Measurements from ENCODE around the gene SPRYD4. TPM values are rescaled to one million over a fixed set of nuclear protein-coding genes. Genes with fewer than 3 reads are reported as not detected.
"Not testable (repeated sequence)": the region's sequence is repeated elsewhere in the genome, so short reads cannot be mapped to it uniquely, and the experiment has no call there.

The SPRYD4 gene
- total RNA-seq, 1 experiment from 2014 or later: 1.4 TPM

GRCh38 chr12:56488041-56488955 is 19.9 kb downstream of the SPRYD4 start, which contains the start of gene GLS2:
TSS of gene GLS2 (minus strand) at chr12:56488161. CDS start at chr12:56488118, 43 bp downstream.
- H3K27me3 ChIP-seq (replicated peaks): peaks cover 46% of the 10 kb centered on the region

DNA sequence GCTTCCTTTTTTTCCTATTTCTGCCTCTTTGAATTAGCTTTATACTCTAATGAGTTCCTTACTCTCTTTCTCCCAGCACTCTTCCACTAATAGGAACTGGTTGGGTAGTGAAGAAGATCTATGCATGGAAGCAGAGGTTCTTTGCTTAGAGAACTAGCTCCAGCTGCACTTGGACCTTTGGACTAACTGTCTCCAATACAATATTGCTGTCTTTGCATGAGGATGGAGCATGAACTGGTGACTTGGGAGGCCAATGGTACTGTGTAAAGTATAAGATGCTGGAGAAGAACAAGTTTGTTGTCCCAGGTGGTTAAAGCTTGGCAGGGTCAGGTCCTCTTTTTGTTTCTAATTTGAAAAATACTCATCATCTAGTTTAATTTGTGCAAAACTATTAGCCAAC is 22.0 kb downstream of the SPRYD4 start:
- Histone ChIP-seq H3K4me3 (no peak overlapping the region), H3K9me3 (replicated peaks) (peaks cover 9% of the 10 kb centered on the region), H3K4me1 (replicated peaks) (peaks cover 15% of the 10 kb centered on the region), H3K27ac (no peak overlapping the region), H3K36me3 (no peaks in the 10 kb centered on the region), H3K27me3 (replicated peaks) (peaks cover 46% of the 10 kb centered on the region)
- no peak for DNase-seq (ENCODE audit: low read depth in 1 of 2, low spot score in 2 of 2)

More at GRCh38 chr12:56488041-56488955, 19.9 kb downstream of the SPRYD4 start, which contains the start of gene GLS2:
- DNase-seq (ENCODE audit: low read depth in 1 of 2, low spot score in 2 of 2): peak; percentile 39 to 51
- peaks cover 15% of the 10 kb centered on the region for H3K4me1 ChIP-seq (replicated peaks)
- peak within 1 kb of the TSS; percentile 18 for H3K4me3 ChIP-seq
- no peak within 1 kb of the TSS for H3K27ac ChIP-seq
- peaks cover 9% of the 10 kb centered on the region for H3K9me3 ChIP-seq (replicated peaks)
- H3K36me3 ChIP-seq: no peaks in the 10 kb centered on the region

DNA sequence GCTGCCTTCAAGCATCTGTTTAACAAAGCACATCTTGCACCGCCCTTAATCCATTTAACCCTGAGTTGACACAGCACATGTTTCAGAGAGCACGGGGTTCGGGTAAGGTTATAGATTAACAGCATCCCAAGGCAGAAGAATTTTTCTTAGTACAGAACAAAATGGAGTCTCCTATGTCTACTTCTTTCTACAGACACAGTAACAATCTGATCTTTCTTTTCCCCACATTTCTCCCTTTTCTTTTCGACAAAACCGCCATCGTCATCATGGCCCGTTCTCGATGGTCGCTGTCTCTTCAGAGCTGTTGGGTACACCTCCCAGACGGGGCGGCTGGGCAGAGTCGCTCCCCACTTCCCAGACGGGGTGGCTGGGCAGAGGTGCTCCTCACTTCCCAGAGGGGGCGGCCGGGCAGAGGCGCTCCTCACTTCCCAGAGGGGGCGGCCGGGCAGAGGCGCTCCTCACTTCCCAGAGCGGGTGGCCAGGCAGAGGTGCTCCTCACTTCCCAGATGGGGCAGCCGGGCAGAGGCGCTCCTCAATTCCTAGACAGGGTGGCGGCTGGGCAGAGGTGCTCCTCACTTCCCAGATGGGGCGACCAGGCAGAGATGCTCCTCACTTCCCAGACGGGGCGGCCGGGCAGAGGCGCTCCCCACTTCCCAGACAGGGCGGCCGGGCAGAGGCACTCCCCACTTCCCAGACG is 25.2 kb downstream of the SPRYD4 start:
- DNase-seq (ENCODE audit: low read depth in 1 of 2, low spot score in 2 of 2); H3K4me3 ChIP-seq; H3K27ac ChIP-seq; H3K4me1 ChIP-seq (replicated peaks); H3K36me3 ChIP-seq; H3K9me3 ChIP-seq (replicated peaks): not testable (repeated sequence)
- H3K27me3 ChIP-seq (replicated peaks): peaks cover 34% of the 10 kb centered on the region

GRCh38 chr12:56494106-56494415 is 25.7 kb downstream of the SPRYD4 start:
- H3K27me3 ChIP-seq (replicated peaks): peaks cover 29% of the 10 kb centered on the region
- not testable (repeated sequence) for DNase-seq (ENCODE audit: low read depth in 1 of 2, low spot score in 2 of 2); H3K4me3 ChIP-seq; H3K4me1 ChIP-seq (replicated peaks); H3K27ac ChIP-seq; H3K9me3 ChIP-seq (replicated peaks); H3K36me3 ChIP-seq

GRCh38 chr12:56494481-56494880 is 26.1 kb downstream of the SPRYD4 start:
- not testable (repeated sequence) for H3K4me1 ChIP-seq (replicated peaks); H3K4me3 ChIP-seq; H3K9me3 ChIP-seq (replicated peaks); H3K27ac ChIP-seq; H3K36me3 ChIP-seq; DNase-seq (ENCODE audit: low read depth in 1 of 2, low spot score in 2 of 2)
- peaks cover 25% of the 10 kb centered on the region for H3K27me3 ChIP-seq (replicated peaks)

- H3K27ac ChIP-seq; H3K27me3 ChIP-seq (replicated peaks); H3K36me3 ChIP-seq; H3K9me3 ChIP-seq (replicated peaks); H3K4me1 ChIP-seq (replicated peaks); H3K4me3 ChIP-seq: not testable (repeated sequence)
- DNase-seq (ENCODE audit: low read depth in 1 of 2, low spot score in 2 of 2): peak; percentile 23 to 64
Observed at GRCh38 chr12:56496704-56497103, 28.3 kb downstream of the SPRYD4 start.

DNA sequence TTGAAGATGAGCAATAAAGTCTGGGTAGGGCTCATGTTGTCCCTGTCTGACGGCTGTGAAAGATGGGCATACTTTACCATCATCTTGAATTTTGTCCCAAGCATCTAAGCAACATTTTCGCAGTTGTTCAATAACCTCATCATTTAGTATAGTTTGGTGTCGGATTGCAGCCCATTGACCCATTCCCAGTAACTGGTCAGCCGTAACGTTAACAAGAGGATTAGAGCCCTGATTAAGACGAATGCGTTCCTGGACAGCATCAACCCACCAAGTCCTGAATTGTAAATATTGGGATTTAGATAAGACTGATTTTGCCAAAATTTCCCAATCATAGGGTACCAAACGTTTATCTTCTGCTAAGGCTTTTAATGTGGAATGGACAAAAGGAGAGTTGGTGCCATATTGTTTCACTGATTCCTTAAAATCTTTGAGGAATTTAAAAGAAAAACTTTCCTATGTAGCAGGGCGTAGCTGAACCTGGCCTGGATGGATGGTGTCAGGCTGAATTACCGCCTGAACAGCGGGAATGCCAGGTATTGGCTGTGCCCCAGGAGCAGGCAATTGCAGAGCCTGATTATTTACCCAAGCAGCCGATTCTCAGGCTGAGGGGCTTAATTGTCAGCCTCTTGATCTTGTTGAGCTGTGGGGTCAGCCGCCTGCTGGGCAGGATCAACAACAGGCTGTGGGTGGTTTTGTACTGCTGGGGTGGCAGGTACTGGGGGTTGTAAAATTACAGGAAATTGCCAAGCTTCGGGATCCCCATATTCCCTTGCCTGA is 29.9 kb downstream of the SPRYD4 start:
- H3K9me3 ChIP-seq (replicated peaks); H3K27me3 ChIP-seq (replicated peaks); H3K4me1 ChIP-seq (replicated peaks); H3K27ac ChIP-seq; DNase-seq (ENCODE audit: low read depth in 1 of 2, low spot score in 2 of 2); H3K4me3 ChIP-seq; H3K36me3 ChIP-seq: not testable (repeated sequence)

DNA sequence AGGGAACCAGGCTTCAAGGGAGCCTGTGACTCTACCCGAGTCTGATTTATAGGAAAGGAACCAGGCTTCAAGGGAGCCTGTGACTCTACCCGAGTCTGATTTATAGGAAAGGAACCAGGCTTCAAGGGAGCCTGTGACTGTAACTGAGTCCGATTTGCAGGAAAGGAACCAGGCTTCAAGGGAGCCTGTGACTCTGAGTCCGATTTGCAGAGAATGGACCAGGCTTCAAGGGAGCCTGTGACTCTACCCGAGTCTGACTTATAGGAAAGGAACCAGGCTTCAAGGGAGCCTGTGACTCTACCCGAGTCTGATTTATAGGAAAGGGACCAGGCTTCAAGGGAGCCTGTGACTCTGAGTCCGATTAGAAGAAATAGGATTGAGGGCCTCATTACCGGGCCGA is 31.1 kb downstream of the SPRYD4 start:
- not testable (repeated sequence) for H3K27me3 ChIP-seq (replicated peaks); H3K4me3 ChIP-seq; H3K27ac ChIP-seq; H3K9me3 ChIP-seq (replicated peaks); H3K4me1 ChIP-seq (replicated peaks); DNase-seq (ENCODE audit: low read depth in 1 of 2, low spot score in 2 of 2); H3K36me3 ChIP-seq

GRCh38 chr12:56499879-56500278 is 31.5 kb downstream of the SPRYD4 start:
- DNase-seq (ENCODE audit: low read depth in 1 of 2, low spot score in 2 of 2); H3K36me3 ChIP-seq; H3K27me3 ChIP-seq (replicated peaks): not testable (repeated sequence)

DNA sequence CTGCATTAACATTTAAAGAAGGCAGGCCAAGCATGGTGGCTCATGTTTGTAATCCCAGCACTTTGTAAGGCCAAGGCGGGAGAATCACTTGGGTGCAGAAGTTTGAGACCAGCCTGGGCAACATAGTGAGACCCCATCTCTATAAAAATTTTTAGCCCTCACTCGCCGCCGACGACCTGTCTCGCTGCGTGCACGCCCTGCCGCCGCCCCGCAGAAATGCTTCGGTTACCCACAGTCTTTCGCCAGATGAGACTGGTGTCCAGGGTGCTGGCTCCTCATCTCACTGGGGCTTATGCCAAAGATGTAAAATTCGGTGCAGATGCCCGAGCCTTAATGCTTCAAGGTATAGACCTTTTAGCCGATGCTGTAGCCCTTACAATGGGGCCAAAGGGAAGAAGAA is 42.4 kb downstream of the SPRYD4 start:
- Histone ChIP-seq H3K9me3 (replicated peaks) (no peaks in the 10 kb centered on the region), H3K4me3 (no peak overlapping the region), H3K36me3 (no peaks in the 10 kb centered on the region), H3K4me1 (replicated peaks) (no peaks in the 10 kb centered on the region), H3K27ac (no peak overlapping the region), H3K27me3 (replicated peaks) (no peaks in the 10 kb centered on the region)
- DNase-seq (ENCODE audit: low read depth in 1 of 2, low spot score in 2 of 2): no peak

More at GRCh38 chr12:56499879-56500278, 31.5 kb downstream of the SPRYD4 start:
- not testable (repeated sequence) for H3K27ac ChIP-seq; H3K9me3 ChIP-seq (replicated peaks); H3K4me1 ChIP-seq (replicated peaks); H3K4me3 ChIP-seq

DNA sequence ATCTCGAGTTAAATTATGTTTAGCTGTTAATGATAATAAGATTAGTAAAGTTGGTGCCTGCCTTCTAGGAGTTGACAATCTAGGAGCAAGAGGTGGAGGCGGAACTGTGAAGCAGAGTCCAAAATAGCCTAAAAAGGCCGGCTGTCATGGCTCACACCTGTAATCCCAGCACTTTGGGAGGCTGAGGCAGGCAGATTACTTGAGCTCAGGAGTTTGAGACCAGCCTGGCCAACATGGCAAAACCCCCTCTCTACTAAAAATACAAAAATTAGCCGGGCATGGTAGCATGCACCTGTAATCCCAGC is 45.6 kb downstream of the SPRYD4 start:
- H3K9me3 ChIP-seq (replicated peaks); H3K36me3 ChIP-seq; H3K27ac ChIP-seq; H3K27me3 ChIP-seq (replicated peaks); DNase-seq (ENCODE audit: low read depth in 1 of 2, low spot score in 2 of 2); H3K4me3 ChIP-seq: not testable (repeated sequence)
- peaks cover 14% of the 10 kb centered on the region for H3K4me1 ChIP-seq (replicated peaks)

- DNase-seq (ENCODE audit: low read depth in 1 of 2, low spot score in 2 of 2): no peak
- Histone ChIP-seq H3K36me3 (no peaks in the 10 kb centered on the region), H3K27me3 (replicated peaks) (no peaks in the 10 kb centered on the region), H3K4me1 (replicated peaks) (peaks cover 34% of the 10 kb centered on the region), H3K27ac (peak overlapping the region; percentile 75), H3K4me3 (no peak overlapping the region), H3K9me3 (replicated peaks) (no peaks in the 10 kb centered on the region)
Observed at GRCh38 chr12:56517854-56518253, 49.5 kb downstream of the SPRYD4 start.

DNA sequence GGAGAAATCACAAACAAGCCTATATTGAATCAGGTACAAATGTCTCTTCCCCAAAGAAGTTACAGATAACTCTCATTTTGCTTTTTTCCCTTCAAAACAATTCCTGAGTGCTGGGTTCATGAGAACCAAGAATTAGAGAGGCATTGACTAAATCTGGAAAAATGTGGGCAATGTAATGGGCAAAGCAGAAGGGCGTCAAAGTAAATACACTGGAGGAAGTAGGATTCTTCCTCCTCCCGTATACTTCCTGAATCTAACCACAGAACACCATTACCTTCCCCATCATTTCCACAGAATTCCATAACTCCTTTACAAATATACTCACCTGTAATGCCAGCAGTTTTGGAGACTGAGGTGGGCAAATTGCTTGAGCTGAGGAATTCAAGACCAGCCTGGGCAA is 50.2 kb downstream of the SPRYD4 start:
- Histone ChIP-seq H3K27ac (peak overlapping the region; percentile 75), H3K36me3 (no peaks in the 10 kb centered on the region)
- DNase-seq (ENCODE audit: low read depth in 1 of 2, low spot score in 2 of 2): peak in 1 of 2 experiments; percentile 52

GRCh38 chr12:56520048-56520447 is 51.7 kb downstream of the SPRYD4 start:
- no peaks in the 10 kb centered on the region for H3K9me3 ChIP-seq (replicated peaks)
- no peak overlapping the region for H3K4me3 ChIP-seq
- H3K27me3 ChIP-seq (replicated peaks): no peaks in the 10 kb centered on the region
- no peaks in the 10 kb centered on the region; the same call in 1 of the 2 replicates for H3K36me3 ChIP-seq
- H3K4me1 ChIP-seq (replicated peaks): peaks cover 56% of the 10 kb centered on the region
- DNase-seq (ENCODE audit: low read depth in 1 of 2, low spot score in 2 of 2): no peak
- peak overlapping the region; percentile 51 for H3K27ac ChIP-seq

More for the DNA sequence above, 50.2 kb downstream of the SPRYD4 start:
- no peaks in the 10 kb centered on the region for H3K27me3 ChIP-seq (replicated peaks)
- peaks cover 41% of the 10 kb centered on the region for H3K4me1 ChIP-seq (replicated peaks)
- no peak overlapping the region for H3K4me3 ChIP-seq
- no peaks in the 10 kb centered on the region for H3K9me3 ChIP-seq (replicated peaks)
